GM18868 (cell line): ENCODE data around the gene VSTM2B.

Experiments used
- ATAC-seq: cut with Tn5 transposase; IDR thresholded peaks from one replicate; pipeline ENCODE4 v1.9.1; 2021; ENCODE audit warnings: mild to moderate bottlenecking, moderate library complexity; ENCODE audit not compliant: unreplicated experiment

VSTM2B gene

DNA sequence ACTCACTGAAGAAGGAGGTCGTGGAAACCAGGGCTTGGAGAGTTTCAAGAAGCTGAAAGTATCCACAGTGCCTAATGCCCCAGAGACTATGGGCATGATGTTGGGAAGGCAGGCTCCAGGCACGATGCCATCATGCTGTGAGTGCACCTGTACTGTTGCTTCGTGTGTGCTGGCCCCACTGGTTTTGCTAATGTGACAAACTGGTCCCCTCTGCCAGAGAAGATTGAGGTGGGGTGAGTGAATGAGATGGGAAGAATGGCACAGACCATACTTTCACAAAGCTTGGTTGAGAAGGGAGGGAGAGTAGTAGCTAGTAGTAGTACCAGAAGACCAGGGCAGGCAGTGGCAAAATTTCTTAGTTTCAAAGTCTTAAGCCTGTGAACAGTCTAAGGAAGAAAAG lies 61.3 kb downstream of the VSTM2B start:
- no peak for ATAC-seq

DNA sequence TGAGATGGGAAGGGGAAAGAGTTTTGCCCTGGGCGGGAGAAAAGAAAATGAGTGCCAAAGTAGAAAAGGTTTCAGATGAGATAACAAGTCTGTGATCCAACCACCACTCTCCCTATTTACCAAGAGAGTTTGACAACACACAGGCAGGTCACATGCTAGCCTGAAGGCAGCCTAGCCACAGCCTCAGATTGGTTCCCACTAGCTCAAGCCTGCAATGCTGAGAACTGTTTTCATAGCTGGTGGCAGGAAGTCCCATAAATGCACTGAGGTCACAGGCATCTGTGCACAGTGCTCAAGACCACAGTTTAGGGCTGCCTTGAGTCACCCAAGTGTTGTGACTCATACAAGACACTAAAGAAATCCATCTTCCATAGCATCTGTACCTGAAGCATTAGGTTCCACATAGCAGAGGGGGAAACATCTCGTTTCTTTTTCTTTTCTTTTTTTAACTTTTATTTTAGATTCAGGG lies 61.8 kb downstream of the VSTM2B start:
- peak; percentile 97 for ATAC-seq

DNA sequence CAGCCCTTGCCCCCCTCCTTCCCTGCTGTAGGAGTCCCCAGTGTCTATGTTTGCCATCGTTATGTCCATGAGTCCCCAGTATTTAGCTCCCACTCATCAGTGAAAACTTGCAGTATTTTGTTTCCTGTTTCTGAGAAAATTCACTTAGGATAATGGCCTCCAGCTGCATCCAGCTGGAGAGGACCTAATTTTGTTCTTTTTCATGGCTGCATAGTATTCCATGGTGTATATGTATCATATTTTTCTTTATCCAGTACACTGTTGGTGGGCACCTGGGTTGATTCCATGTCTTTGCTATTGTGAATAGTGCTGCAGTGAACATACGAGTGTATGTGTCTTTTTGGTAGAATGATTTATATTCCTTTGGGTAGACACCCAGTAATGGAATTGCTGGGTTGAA lies 62.3 kb downstream of the VSTM2B start:
- no peak for ATAC-seq

DNA sequence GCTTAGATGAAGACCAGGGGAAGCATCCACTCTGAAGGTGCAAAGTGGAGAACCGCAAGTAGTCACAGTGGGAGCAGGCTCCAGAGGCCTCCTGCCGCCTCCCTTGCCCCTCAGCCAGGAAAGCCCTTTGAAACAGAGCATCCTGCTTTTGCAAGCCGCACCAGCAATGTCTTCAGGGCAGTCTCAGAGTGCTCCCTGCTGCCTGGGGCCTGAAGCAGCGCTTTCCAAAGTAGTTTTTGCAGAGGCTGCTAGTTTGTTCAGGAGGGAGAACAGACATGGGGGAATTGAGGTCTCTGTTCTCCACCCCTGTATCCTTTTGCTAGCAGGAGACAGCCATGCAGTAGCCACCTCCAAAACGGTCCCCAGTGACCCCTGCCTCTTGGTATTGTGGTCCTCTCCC lies 64.5 kb downstream of the VSTM2B start:
- no peak for ATAC-seq

DNA sequence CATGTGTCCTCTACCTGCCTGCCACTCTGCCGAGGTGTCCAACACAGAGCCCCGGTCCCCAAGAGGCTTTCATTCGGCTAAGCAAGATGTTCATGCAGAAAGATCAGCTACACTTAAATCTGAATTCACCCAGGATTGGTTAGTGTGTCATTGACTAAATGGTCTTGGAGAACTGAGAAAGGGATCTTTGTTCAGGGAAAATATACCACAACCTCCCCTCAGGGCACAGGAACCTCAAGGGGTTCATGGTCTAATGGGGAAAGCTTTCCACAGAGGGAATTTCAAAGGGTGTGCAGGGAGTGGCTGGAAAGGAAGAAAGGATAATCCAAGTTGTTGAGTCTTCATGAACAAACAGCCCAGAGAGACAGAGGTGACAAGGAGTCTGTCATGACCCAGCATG lies 65.9 kb downstream of the VSTM2B start:
- ATAC-seq = no peak

DNA sequence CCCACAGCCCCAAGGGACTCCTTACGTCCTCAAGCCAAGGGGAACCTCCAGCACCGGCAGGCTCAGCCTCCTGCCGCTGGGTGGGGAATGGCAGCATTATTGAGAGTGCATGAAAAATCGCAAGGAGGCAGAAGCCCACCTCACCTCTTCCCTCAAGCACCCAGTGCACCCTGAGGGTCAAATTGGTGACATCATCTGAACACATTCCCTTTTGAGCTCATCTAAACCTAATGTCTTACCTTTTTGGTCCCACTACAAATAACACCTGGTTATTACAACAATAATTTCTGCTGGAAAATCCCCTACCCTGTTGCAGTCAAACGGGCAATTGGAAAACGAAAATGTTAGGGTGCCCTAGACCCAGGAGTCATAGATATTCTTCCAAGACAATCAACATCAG lies 68.1 kb downstream of the VSTM2B start:
- no peak for ATAC-seq

DNA sequence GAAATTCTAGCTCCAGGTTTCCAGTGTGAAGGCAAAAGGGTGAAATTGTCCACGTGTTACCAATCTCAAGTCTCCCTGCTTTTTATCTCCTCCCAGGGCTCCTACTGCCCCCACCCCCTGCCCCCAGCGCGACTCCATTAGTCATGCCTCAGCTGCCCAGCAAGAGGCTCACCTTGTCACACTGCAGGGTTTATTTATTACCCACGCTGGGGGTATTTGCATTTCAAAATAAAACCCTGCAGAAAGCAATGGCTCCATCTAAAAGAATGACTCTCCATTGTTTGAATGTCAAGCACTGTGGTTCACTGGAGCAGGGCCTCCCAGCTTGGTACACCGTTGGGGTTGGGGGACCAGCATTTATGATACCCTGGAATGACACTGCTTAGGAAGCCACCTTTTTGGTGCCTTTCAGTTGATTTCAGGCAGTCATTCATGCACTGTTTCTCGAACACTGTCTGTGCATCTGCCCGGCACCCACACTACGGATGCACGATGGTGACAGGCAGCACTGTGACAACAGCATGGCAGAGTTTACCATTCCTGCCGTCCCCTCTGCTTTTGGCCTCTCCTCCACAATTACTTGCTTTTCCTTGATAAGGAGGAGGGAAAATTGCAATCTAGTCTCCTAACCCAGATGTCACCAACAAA lies 70.4 kb downstream of the VSTM2B start:
- no peak for ATAC-seq

DNA sequence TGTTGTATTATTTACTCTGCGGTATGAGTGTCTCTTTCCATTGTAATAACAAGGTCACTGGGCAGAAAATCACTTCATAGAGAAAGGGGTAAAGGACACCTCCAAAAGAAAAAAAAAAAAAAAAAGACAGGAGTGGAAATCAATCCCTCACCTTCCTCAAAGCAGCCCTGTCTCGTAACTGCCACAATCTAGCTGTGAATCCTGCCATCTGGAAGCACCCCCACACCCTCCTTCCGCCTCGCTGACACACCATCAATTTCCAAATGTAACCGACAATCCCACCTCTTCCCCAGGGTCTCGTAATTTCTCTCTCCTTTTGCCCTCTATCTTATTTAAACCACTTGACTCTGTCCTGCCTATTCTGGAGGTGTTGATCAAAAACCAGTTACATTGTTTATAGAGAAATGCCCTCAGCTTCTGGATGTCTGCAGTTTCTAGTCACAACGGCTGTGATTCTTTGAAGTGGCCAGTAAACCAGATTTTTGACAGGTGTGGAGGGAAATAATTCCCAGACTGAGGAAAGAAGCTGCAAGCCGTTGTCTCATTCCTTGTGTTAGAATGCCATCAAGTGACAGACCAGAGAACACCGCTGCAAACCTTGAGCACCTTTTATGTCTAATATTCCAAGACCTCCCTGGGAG lies 71.2 kb downstream of the VSTM2B start:
- ATAC-seq = no peak

DNA sequence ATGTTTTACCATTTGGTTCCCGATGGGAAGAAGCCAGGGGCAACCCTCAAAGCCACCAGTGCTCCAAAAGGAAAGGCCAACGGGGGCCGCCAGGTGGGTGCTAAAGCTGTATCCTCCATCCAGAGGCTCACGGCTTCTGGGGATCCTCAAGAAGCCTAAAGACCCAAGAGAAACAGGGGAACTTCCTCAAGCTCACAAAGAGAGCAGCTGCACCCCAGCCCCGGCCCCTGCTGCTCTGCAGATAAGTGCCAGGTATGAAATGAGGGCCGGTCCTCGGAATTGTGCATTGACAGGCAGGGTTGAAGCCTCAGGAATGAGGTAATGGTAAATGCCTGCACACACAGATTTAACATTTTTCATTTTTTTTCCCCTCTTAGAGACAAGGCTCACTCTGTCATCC lies 72.2 kb downstream of the VSTM2B start:
- ATAC-seq = no peak

DNA sequence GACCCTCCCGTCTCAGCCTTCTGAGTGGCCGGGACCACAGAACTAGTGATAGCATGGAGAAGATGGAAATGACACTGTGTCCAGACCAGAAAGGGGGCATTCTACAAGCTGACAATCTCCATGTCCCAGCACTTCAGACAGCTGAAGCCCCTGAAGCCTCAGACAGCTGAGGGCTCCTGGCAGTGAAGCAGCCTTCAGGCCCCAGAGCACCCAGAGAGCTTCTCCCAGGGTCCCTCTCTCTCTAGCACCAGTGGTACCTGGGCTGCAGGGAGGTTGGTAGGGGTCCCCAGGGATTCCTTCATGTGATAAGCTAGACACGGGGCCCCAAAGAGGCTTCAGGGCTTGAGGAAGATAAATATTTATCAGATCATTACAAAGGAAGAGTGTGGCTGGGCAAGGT lies 72.7 kb downstream of the VSTM2B start:
- ATAC-seq = no peak

DNA sequence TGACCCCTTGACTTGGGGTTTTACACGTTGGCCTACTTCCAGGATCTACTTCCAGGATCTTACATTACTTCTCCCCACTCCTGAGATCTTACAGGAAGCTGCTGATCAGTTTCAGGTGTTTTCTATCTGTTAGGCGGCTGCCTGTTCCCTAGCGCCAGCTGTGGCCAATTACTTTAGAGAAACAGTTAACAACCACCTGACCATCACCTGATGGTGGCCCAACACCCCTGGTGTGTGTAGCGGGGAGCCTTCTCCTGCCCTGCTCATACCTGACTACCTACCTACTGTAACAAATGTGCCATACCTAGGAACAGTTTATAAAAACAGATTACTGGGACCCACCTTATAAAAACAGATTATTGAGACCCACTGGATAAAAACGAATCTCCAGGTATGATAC lies 77.5 kb downstream of the VSTM2B start:
- no peak for ATAC-seq

DNA sequence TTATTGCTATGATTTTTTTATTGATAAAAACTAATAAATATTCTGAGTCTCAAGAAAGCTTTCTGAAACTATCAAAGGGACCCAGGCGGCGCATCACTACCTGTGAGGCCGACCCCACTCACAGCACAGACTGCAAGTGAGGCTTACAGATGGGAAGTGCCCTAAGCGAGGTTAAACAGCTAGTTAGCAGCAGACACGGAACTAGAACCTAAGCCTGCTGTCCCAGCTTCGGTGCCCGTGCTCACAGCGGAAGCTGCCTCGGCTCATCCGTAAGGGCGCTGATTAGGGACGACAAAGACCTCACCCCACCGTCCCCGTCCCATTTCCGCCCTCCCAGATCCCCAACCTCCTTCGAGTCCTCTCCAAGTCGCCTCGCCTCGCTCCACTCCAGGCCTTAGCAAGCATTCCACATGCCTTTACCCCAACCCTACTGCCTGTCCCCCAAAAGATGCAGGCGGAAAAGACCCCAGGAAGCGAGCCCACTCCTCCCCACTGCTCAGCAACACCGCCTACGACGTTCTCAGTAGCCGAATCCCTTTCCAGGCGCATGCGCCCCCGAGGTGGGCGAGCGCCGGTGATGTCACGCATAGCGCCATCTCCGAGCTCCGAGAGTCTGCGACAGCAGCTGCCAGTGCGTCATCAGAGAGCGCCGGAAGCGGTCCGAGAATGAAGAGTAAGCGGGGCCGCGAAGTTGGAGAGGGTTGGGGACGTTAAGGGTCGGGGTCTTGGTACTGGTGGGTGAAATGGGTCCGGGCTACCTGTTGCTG lies 80.0 kb downstream of the VSTM2B start, which contains the start of gene POP4:
TSS of gene POP4 (plus strand) at position 631 of the 767 bp plus-strand sequence. CDS start at position 667, 36 bp downstream.
- peak; percentile 69 for ATAC-seq

DNA sequence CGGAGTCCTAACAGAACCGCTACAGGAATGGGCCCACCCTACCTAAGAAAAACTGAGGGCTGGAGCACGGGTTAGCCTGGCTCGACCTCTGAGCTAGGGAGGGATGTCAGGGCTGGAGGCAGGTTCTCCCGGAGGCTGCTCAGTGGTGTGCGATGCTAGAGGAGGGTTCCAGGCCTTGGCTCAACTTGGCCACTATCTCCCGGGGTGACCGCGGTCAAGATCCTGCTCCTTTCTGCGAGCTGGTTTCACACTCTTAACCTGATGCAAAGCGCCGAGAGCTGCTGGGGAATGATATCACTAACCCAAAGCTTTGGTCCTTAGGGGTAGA lies 80.6 kb downstream of the VSTM2B start:
- ATAC-seq = peak; percentile 10

DNA sequence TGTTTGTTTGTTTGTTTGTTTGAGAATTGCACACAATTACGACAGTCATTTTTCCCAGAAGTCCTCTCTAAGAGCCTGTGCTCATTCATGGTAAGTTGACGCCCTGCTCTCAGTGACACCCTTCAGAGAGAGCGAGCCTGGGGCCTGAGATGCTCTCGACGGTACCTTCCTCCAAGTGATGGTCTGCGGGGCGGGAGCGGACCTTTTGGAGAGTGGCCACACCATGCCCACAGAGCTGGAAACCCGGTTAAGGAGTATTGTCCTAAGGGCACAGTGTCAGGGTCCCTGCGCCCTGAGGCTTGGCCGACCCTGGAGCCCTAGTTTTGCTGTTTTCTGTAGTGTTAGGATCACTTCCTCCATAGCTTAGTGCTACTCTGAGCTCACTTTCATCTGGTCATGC lies 83.8 kb downstream of the VSTM2B start:
- ATAC-seq = no peak

DNA sequence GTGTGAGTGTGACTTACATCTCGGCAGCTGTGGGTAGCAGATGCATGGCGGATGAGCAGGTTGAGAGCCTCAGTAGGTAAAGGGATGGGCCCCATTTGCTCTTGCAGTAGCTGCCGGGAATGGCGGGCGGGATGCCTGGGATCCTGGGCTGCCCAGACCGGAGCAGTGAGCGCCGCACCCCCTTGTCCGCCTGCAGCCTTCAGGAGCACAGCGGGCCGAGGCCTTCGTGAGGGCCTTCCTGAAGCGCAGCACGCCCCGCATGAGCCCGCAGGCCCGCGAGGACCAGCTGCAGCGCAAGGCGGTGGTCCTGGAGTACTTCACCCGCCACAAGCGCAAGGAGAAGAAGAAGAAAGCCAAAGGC lies 84.4 kb downstream of the VSTM2B start:
- ATAC-seq = no peak

DNA sequence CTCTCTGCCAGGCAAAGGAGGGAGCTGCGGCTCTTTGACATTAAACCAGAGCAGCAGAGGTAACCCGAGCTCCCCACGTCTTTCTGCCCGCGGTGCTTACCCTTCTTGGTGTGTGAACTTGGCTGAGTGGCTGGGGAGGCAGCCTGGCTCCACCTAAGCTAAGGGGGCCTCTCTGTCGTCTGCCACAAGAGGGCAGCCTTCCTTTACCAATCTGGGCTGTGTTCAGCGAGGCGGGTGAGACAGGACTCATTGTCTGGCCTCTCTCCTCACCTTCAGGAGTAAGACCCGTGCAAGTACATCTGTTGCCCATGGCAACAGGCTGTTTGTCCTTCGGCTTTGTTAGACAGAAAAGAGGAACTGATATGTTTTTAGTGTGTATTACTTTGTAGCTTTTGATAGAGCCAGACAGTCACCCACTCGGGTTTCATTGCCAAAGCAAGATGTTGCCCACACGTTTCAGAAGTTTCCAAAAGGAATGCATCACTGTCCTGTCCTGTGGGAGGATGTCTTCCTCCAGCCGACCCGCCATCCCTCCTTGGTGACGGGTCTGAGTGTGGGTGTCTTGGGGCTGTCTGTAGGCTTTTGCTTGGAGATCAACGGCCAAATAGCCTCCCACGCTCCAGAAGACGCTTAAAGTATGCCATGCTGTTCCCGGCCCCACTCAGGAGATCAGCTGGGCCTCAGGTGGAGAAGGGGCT lies 84.9 kb downstream of the VSTM2B start:
- peak; percentile 81 for ATAC-seq

DNA sequence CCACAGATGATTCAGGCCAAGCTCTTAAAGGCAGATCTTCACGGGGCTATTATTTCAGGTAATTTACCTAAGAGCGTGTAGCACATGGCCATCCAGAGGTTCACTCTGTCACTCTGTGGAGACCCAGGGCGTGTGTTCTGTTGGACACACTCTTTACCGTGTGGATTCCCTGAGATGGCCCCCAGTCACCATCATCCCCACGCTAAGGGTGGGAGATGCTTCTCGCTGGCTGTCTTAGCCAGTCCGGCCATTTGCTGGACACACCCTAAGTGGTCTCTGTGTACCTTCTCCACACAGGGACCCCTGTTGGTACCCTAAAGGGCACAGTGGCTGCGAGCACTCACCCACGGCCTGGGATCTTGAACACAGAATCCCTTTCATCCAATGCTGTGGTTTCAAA lies 86.3 kb downstream of the VSTM2B start:
- no peak for ATAC-seq

DNA sequence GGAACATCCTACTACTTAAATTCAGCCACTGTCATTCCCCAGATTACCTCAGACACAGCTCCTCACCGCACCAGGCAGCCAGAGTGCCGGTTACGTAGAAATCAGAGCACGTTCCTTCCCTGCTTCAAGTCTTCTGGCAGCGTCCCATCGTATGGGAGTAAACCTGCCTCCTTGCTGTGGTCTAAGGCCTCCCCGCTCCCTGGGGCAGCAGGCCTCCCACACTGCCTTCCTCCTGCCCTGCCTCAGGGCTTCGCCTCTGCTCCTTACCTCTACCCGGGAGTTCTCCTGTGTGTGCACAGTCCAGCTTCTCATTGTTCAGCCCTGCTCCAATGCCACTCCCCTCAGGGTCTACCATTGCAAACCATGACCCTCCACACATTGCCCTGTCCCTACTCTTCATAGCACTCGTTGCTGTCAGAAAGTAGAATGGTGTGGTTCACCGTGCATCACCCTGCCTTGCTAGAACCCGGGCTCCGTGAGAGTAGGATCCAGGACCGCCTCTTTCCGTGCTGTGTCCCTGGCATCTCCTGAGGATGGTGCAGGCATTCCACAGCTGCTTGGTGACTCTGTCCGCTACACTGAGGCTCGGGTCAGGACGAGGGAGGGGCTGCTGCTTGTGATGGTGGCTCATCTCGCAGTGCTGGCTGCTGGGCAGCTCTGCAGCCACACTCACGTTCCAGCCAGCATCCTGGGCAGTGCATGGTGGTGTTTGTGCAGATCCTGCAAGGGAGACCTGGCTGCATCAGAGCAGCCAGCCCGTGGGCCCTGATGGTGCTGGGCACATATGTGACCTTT lies 87.2 kb downstream of the VSTM2B start:
- ATAC-seq = no peak

DNA sequence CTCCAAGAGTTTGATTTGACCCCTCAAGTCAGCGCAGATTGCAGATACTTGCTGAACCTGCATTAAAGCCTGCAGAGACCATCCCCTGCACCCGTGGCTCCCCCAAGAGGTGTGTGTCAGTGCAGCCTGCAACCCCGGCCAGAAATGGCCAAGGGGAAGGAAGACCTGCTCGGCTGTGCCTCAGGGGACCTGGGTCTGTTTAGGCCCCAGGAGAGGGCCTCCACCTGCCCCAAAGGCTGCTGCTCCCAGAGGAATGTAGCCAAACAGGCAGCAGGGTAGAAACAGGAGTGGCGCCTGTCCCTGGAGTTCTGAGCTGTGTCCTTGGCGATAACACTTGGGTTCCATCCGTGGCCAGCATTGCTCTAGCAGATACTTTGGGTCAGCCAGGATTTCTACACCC lies 88.3 kb downstream of the VSTM2B start:
- ATAC-seq = no peak
